ENCODE measurements around the gene RBM15. TPM values are rescaled to one million over a fixed set of nuclear protein-coding genes. Genes with fewer than 3 reads are reported as not detected.

Gene RBM15
- total and polyA plus RNA-seq, 2 experiments from 2014 or later: 20.8 to 84.0 TPM

GRCh38 chr1:110364221-110364620 lies 25.0 kb downstream of the RBM15 start:
- peaks cover 11% of the 10 kb centered on the region; the same call in 1 of the 2 replicates for H3K36me3 ChIP-seq (ENCODE audit: insufficient read depth)
- H3K4me2 ChIP-seq: no peak overlapping the region
- H3K9me3 Mint-ChIP-seq: no peaks in the 10 kb centered on the region
- no peaks in the 10 kb centered on the region for H3K9me2 ChIP-seq (ENCODE audit: insufficient read depth)
- H3K4me3 ChIP-seq: no peak overlapping the region
- H3K4me1 ChIP-seq (ENCODE audit: insufficient read depth): no peaks in the 10 kb centered on the region
- peaks cover 42% of the 10 kb centered on the region for H3K36me3 Mint-ChIP-seq (ENCODE audit: low read depth)
- H3K27me3 ChIP-seq (ENCODE audit: insufficient read depth): no peaks in the 10 kb centered on the region
- H2AFZ ChIP-seq: no peak overlapping the region
- peaks cover 81% of the 10 kb centered on the region for H3K79me2 ChIP-seq (replicated peaks; ENCODE audit: insufficient read depth)
- no peak for TF ChIP-seq ETS1 (IDR thresholded peaks at IDR 0.05)
- TF ChIP-seq JUNB (IDR thresholded peaks at IDR 0.05; ENCODE audit: unreplicated experiment): no peak
- no peak for TF ChIP-seq ZNF114 (CRISPR knock-in tag; IDR thresholded peaks at IDR 0.05)
- TF ChIP-seq EZH2phosphoT487 (IDR thresholded peaks at IDR 0.05; ENCODE audit: unreplicated experiment): no peak
- no peak for TF ChIP-seq CTCF (conservative IDR thresholded peaks at IDR 0.05; ENCODE audit: low read depth in 2 of 2)
- no peak for TF ChIP-seq REST (IDR thresholded peaks at IDR 0.05; ENCODE audit: unreplicated experiment)
- no peak for TF ChIP-seq NANOG (IDR thresholded peaks at IDR 0.05; ENCODE audit: borderline replicate concordance)
- no peak for TF ChIP-seq STAT1 (IDR thresholded peaks at IDR 0.05; ENCODE audit: unreplicated experiment)
- TF ChIP-seq POLR2AphosphoS5 (IDR thresholded peaks at IDR 0.05; ENCODE audit: low read depth): no peak
- TF ChIP-seq EZH2 (IDR thresholded peaks at IDR 0.05; ENCODE audit: low read depth, unreplicated experiment): no peak
- TF ChIP-seq CREB1 (CRISPR knock-in tag; IDR thresholded peaks at IDR 0.05; ENCODE audit: low read depth): no peak
- TF ChIP-seq ZNF462 (CRISPR knock-in tag; IDR thresholded peaks at IDR 0.05): no peak
- peaks cover 4% of the 10 kb centered on the region for H3K27me3 Mint-ChIP-seq (ENCODE audit: insufficient read depth, low read depth, poor library complexity)
- no peak for ATAC-seq
- no peaks in the 10 kb centered on the region for H3K4me1 Mint-ChIP-seq
- no peak overlapping the region for H3K4me3 Mint-ChIP-seq
- H3F3A ChIP-seq (replicated peaks; ENCODE audit: low read depth): no peaks in the 10 kb centered on the region
- no peak overlapping the region for H3K27ac Mint-ChIP-seq
- no peak for DNase-seq (ENCODE audit: low spot score)
- H4K20me1 ChIP-seq (replicated peaks; ENCODE audit: insufficient read depth): peaks cover 41% of the 10 kb centered on the region
- no peak overlapping the region for H3K27ac ChIP-seq (ENCODE audit: low read depth)
